ENCODE measurements around the gene SLFN12L.
"Not testable (repeated sequence)": the region's sequence is repeated elsewhere in the genome, so short reads cannot be mapped to it uniquely, and the experiment has no call there.

Gene SLFN12L

DNA sequence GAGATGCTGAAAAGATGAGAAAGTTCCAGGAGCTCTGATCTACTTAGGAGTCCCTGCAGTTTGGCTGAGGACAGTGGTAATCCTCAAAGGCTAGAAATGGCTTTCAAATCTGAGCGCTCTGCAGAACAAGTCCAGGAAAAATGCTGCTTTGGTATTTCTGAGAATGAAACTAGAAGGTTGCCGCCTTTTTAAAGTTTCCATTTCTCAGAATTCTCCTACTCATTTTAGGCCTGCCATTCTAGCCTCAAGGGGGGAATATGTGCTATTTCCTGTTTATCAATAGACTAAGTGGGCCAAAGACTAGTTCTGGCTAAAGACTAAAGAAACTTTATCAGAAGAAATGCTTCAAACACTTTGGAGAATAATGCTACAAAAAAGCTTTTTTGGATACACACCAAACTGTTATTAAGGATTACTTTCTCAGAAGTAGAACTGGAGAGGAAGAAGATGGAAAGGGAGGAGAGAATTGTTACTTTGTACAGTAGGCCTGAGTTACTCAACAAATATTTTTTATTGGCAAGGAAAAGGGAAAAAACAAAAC, at the start of gene SLFN12L:
SLFN12L (minus strand) TSS at position 78 of the 541 bp plus-strand sequence. CDS start 15,314 bp downstream, outside the sequence.
- in situ Hi-C loops (cut with HindIII; ENCODE audit: low sequenced_read_pairs), result no loop called here

DNA sequence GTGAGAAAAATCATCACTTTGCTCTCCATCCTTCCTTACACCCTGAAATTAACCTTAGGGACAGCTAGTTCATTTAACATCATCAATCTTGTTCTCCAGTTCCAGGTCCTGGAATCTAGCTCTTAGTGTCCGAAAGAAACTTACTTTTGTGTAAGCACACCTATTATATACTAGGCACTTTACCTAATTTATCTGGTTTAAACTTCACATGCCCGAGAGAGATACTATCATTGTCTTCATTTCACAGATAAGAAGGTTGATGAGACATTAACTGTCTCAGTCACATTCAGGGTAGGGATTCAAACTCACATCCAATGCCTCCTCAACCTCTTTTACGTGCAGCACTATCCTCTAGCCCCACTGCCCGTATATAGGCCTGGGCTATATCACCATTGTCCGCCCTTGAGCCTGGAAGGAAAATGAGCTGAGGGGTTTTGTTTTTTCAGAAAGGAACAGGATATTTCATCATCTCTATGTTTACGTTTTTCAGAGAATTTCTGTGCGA, 49.1 kb upstream of the SLFN12L start:
- in situ Hi-C loops (cut with HindIII; ENCODE audit: low sequenced_read_pairs), result no loop called here

DNA sequence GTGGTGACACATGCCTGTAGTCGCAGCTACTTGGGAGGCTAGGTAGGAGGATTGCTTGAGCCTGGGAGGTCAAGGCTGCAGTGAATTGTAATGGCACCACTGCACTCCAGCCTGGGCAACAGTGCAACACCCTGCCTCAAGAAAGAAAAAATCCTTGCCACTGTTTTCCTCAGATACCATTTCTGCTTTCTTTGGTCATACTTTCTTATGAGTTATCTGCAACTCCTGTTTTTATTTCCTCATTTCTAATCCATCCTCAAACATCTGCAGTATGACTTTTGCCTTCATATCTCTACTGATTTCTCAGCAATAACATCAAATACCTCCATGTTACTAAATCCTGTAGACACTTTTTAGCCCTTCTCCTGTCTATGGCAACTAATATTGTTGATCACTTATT, 46.6 kb upstream of the SLFN12L start:
- in situ Hi-C loops (cut with HindIII; ENCODE audit: low sequenced_read_pairs), result no loop called here

DNA sequence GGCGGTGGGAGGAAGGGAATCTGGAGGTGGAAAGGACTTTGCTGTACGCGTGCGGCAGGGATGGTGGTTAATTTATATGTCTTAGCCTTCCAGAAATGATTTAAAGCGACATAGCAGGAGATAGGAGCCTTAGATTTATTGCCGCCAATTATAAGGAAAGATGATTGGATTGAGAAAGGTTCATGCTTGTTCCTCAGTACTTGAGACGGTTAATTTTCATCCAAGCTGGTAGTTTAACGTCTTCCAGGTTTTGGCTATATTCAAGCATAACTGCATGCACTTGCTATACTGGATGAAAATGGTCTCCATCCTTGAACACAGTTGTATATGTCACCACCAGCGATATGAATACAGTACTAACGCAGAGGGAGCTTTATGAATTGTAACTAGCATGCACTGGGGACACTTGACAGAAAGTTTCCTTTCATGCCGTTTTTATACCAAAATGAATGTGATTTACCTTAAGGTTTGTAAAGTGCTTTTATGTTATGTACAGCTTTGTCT, 41.5 kb upstream of the SLFN12L start:
- in situ Hi-C loops (cut with HindIII; ENCODE audit: low sequenced_read_pairs), result no loop called here

DNA sequence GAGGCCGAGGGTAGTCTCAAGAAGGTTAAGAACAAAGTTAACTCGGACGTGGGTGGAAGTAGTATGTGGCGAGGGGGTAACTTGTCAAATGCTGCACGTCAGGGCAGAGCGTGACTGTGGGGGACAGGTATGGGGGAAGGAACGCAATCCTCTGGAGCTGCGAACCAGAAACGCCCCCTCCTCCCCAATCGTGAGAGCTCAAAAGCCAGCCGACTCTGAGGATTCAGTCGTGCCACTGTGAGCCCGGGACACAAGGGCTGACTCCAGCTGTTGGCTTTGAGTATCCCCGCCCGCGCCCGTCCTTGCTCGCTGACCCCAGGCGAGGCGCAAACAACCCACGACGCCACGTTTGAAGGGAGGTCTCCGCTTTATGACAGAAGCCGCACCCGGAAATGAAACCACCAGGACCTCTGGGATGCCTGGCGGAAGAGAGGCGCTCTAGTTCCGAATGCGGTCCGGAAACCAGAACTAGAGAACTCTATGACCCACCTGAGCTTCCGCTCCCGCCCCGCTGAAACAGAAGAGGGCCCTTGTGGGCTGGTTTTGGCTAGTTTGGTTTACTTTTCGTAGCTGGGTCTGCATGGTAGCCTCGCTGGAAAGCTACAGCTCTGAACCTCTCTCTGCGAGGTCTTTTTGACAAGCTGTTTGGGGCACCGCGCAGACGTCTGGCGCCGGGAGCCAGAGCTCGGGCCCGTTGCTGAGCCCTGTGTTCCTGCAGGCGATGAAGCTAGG, 40.9 kb upstream of the SLFN12L start, which contains the start of gene PEX12:
PEX12 (minus strand) TSS at position 375 of the 732 bp plus-strand sequence. CDS start 550 bp downstream, outside the sequence.
- in situ Hi-C loops (cut with HindIII; ENCODE audit: low sequenced_read_pairs), result no loop called here

DNA sequence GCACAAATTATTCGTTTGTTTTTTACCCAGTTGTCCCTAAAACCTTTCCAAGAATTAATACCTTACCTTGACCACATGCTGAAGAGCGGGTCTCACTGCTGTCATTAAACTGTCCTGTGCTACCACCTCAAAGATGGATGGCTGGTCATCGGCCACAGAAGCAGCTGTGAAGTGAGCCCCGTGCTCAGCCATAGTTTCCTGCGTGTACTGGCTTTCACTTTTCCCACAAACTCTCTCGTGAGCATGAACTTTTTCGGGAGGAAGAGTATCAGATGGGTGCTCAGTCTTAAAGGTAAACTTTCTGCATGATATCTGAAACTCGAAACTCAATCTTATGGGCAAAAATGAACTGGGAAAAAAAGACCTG, 40.3 kb upstream of the SLFN12L start:
- in situ Hi-C loops (cut with HindIII; ENCODE audit: low sequenced_read_pairs), result no loop called here

DNA sequence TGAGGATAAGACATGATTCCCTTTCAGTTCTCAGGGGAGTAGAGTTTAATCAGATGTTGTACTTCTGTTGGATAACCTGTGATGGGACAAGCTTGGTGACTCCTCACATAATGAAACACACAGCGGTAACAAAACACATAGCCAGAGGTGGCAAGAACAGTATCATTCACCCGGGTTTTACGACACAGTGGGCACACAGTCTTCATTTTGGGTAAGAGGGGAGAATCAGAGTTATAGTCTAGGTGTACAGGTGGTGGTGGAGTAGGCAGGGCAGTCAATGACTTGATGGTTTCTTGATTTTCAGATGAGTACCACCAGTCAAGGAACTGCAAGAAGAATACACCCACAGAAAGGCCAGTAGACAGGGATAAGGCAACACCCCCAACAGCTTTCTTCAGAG, 38.3 kb upstream of the SLFN12L start:
- in situ Hi-C loops (cut with HindIII; ENCODE audit: low sequenced_read_pairs), result no loop called here

DNA sequence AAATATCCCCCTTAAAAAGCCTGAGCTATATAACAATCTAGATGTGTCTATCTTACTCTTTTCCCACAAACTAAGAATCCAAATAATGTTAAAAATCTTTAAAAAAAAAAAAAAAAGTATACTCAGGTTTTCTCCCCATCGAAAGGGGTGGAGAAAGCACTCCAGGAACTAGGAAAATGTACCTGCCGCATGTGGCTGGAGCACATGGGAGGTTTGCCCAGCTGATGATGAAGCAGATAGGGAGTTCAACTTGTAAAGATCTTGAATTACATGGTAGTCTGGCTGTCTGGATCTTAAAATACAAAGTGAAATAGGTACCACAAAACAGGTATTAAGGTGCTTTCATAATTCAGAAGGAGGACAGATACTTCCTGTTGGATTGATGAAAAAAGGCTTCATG, 31.9 kb upstream of the SLFN12L start:
- in situ Hi-C loops (cut with HindIII; ENCODE audit: low sequenced_read_pairs), result no loop called here

DNA sequence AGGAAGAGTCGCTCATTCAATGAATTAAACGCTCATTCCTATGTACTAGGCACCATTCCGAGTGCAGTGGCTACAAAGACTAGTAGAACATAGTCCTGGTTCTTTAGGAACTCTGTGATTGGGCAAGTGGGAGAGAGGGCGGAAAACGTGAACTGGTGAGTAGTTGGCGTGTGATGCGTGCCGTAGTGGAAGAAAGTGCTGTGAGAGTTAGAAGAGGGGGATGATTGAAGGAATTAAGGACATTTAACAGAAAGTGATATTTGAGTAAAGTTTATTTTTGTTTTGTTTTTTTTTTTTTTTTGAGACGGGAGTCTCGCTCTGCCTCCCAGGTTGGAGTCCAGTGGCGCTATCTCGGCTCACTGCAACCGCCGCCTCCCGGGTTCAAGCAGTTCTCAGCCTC, 31.1 kb upstream of the SLFN12L start:
- in situ Hi-C loops (cut with HindIII; ENCODE audit: low sequenced_read_pairs), result no loop called here

DNA sequence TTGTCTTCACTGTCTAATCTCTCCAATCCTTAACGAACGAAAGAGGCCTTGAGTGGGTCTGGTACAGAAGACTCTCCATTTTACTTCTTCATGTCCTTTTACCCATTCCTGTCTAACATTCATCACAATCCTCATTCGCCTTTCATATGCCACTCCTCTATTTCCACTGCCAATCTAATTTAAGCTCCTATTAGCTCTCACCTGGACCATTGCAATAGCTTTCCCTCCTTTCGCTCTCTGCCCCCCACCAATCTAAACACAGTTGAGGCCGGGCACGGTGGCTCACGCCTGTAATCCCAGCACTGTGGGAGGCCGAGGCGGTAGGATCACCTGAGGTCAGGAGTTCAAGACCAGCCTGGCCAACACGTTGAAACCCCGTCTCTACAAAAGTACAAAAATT, 29.5 kb upstream of the SLFN12L start:
- in situ Hi-C loops (cut with HindIII; ENCODE audit: low sequenced_read_pairs), result no loop called here

DNA sequence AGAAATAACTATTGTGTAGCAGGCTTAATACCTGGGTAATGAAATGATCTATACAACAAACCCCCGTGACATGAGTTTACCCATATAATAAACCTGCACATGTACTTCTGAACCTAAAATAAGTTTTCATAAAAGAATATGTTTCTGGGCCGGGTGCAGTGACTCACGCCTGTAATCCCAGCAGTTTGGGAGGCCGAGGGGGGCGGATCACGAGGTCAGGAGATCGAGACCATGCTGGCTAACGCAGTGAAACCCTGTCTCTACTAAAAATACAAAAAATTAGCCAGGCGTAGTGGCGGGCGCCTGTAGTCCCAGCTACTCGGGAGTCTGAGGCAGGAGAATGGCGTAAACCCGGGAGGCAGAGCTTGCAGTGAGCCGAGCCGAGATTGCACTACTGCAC, 25.7 kb upstream of the SLFN12L start:
- in situ Hi-C loops (cut with HindIII; ENCODE audit: low sequenced_read_pairs), result not testable (repeated sequence)

DNA sequence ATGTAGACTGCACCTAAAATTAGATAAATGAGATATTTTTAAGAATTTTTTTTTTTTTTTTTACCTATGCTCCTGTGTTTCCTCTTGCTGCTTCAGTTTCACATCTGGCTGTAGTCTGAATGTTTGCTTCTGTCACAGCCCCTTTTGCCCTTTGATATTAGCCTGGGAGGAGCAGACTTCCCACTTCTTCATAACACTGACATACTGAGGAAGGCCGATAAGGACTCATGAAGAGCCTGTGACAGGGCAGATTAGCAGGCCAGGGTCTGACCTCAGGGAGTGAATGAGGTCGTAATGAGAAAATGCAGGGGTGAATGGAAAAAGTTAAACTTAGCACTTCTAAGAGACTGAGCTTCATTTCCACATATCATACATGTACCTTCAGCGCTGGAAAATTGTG, 23.2 kb upstream of the SLFN12L start, which contains the start of gene SLFN14:
SLFN14 (minus strand) TSS at position 117 of the 400 bp plus-strand sequence. CDS start 2,757 bp downstream, outside the sequence.
- in situ Hi-C loops (cut with HindIII; ENCODE audit: low sequenced_read_pairs), result no loop called here

DNA sequence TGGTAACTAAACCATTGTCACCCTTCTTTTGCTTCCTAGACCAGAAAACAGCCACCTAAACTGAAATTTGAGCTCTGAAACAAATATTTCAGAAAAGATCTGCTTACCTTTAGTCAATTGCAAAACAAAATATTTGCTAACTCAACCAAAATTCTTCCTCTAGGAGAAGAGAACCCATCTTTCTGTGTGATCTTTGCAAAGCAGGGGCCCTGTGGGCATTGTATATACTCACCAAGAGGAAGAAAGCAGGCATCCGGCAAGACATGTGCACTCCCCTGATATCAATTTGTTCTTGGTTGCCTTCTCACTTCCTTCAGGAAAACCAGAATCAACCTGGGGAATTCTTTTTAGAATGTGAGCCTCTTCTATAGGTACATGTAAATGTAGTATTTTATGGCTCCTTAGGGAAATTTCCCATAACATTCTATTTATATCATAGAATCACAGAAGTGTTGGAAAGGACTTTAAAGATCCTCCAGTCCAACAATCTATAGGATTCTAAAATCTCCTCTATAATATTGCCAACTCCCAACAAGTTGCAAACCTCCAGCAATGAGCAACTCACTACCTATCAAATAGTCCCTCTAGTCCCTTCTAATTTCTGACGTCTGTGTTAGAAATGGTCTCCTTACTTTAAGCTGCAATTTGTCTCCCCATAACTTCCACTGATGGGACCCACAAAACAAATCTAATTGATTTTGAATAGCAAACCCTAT, 22.2 kb upstream of the SLFN12L start:
- in situ Hi-C loops (cut with HindIII; ENCODE audit: low sequenced_read_pairs), result no loop called here

DNA sequence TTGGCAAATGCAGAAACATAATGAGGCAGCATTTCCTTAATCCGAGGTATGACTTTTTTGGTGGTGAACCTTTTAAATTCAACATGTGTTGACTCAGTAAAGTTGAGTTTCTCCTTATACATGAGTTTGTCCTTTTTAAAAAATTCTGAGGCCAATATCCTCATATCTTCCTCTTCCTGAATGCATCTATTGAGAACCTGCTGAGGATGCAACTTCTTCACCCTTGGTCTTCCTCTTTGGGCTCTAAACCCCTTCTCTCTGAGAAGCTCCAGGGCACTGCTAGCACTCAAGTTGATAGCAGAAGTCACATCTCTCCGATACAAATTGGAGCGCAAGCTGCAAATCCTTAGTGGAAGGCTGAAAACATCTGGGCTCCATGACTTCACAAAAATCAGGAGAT, 19.9 kb upstream of the SLFN12L start:
- in situ Hi-C loops (cut with HindIII; ENCODE audit: low sequenced_read_pairs), result no loop called here

DNA sequence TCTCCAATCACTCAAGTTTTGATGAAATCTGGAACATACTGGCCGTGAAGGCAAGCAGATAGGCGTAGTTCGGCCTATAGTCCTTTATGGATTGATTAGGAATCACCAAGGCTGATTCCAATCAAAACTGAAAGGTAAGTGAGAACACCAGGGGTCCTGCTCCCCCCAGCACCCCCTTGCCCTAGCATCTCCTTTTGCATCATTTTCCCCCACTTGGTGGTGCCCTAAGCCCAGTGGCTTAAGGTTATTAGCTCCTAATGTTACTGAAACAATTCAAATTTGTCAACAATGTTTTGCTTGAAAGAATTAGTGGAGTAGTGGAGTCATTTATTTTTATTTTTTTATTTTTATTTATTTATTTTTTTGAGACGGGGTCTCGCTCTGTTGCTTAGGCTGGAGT, 18.2 kb upstream of the SLFN12L start:
- in situ Hi-C loops (cut with HindIII; ENCODE audit: low sequenced_read_pairs), result no loop called here

DNA sequence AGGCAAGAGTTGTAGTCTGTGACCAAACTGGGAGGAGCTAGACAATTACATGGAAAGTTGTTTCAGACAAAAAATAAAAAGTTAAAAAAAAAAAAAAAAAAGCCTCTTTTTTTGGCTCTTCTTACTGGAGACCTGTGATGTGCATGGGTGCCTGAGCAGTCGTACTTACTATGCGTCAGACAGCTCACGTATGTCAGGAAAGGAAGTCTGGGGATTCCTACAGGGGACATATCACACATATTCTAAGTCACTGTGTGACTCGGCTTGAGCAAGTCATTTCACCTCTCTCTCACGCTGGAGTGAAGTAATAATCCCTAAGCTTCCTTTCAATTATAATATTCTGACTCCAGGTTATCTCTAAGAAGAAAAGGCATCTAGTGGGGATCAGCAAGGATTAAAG, 17.2 kb upstream of the SLFN12L start:
- in situ Hi-C loops (cut with HindIII; ENCODE audit: low sequenced_read_pairs), result no loop called here

DNA sequence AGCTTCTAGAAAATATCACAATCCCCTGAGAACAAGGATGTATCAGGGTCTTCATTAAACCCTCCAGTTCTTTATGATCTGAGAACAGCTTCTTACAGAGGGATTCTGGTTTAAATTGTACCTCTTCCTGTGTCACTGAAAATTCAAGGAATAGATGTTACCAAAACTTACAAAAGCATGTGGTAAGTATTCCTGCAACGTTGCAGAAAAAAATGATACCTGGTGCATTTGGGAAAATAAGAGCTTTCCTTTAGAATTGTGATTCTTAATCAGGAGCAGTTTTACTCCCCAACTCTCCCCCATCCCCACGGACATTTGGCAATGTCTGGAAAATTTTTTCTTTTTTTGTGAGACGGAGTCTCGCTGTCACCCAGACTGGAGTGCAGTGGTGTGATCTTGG, 15.8 kb upstream of the SLFN12L start:
- in situ Hi-C loops (cut with HindIII; ENCODE audit: low sequenced_read_pairs), result no loop called here

DNA sequence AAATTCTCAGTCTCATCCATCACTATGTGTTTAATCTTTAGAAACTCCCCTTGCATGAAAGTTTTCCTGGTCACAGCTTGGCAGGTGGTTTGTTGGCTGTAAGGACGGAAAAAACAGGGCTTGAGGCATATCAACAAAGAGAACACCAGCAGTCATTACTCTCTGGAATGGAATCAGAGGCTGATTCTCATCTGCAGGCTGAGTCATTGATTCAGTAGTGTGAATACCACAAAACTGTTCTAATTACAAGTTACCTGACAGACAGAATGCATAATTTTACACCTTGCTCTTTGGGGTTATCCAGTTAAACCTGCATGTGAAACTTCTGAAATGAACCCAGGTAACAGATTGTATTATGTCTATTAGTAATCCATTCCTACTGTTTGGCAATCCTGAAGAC, 11.5 kb upstream of the SLFN12L start:
- in situ Hi-C loops (cut with HindIII; ENCODE audit: low sequenced_read_pairs), result no loop called here

DNA sequence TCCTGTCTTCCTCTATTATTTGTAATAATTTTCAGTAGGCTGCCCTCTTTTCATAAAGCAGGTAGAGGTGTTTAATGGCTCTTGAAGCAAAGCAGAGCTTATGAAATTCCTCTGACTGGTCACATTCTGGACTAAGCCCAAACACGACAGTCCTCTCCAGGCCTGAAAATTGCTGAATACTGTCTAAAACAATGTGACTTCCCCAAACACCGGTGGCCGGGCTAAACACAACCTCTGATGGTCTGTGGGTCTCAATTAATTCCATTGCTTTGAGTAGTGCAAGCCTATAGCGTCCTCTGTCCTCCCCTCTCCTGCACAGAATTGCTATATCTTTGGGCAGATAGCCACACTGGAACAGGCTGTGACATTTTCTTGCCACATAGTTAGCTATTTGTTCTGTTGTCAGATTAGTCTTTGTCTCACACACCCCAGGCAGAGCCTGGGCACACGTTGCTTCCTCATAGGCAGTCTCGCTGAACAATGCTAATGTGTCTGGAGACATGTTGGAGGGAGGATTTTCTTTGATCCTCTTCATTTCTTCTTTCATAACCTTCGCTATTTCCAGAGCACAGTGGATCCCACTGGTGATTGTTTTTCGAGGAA, 10.8 kb upstream of the SLFN12L start:
- in situ Hi-C loops (cut with HindIII; ENCODE audit: low sequenced_read_pairs), result no loop called here

DNA sequence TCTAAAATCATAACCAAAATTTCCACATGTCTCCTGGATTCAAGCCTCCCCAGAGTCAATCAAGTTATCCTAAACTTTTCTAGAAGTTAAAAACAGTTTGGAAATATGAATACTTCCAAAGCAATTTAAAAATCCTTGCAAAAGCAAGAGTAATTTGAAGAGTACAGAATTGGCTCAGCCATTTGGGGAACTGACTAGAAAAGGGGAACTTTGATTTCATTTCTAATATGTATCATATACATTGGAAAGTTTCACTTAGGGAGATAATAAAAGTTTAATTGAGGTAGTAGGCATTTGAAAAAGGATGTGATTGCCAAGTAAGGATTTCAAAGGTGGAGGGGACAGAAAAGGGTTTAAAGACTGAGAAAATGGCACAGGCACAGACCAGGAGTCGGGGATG, 9.0 kb upstream of the SLFN12L start:
- in situ Hi-C loops (cut with HindIII; ENCODE audit: low sequenced_read_pairs), result no loop called here

DNA sequence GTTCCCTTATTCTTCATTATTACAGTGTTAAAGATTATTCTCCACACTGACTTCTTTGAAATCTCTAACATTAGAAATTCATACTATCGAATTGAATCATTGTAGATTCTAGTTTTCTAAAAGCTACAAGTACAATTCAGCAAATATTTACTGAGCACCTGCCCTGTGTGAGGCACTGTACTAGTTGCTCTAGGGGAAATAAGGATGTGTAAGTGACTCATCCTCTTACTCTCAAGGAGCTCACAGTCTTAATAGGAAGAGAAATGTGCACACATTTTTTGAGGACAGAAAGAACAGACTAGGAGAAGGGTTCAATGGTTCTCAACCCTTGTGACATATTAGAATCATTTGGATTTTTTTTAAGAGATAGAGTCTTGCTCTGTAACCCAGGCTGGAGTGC, 7.7 kb upstream of the SLFN12L start:
- in situ Hi-C loops (cut with HindIII; ENCODE audit: low sequenced_read_pairs), result no loop called here

Data from endothelial cell of hepatic sinusoid (primary cell).